ENCODE data around the gene IKZF1.

Gene IKZF1

GRCh38 chr7:50330696-50331095 lies 26.2 kb downstream of the IKZF1 start:
- no peak for TF ChIP-seq CTCF (conservative IDR thresholded peaks at IDR 0.05; ENCODE audit: control insufficient read depth, insufficient read depth, low read depth, low read length)
- no peak overlapping the region for H3K4me3 ChIP-seq (ENCODE audit: control insufficient read depth, low read depth, low read length)

GRCh38 chr7:50331564-50332208 lies 27.2 kb downstream of the IKZF1 start:
- H3K4me3 ChIP-seq (ENCODE audit: control insufficient read depth, low read depth, low read length) = no peak overlapping the region
- TF ChIP-seq CTCF (conservative IDR thresholded peaks at IDR 0.05; ENCODE audit: control insufficient read depth, insufficient read depth, low read depth, low read length) = no peak

More at GRCh38 chr7:50330696-50331095, 26.2 kb downstream of the IKZF1 start:
- no peak for DNase-seq (ENCODE audit: low read depth)

GRCh38 chr7:50332241-50333165 lies 28.0 kb downstream of the IKZF1 start:
- DNase-seq (ENCODE audit: low read depth) = no peak
- no peak overlapping the region for H3K4me3 ChIP-seq (ENCODE audit: control insufficient read depth, low read depth, low read length)
- no peak for TF ChIP-seq CTCF (conservative IDR thresholded peaks at IDR 0.05; ENCODE audit: control insufficient read depth, insufficient read depth, low read depth, low read length)

More at GRCh38 chr7:50331564-50332208, 27.2 kb downstream of the IKZF1 start:
- no peak for DNase-seq (ENCODE audit: low read depth)

GRCh38 chr7:50333221-50333651 lies 28.7 kb downstream of the IKZF1 start:
- no peak for DNase-seq (ENCODE audit: low read depth)
- TF ChIP-seq CTCF (conservative IDR thresholded peaks at IDR 0.05; ENCODE audit: control insufficient read depth, insufficient read depth, low read depth, low read length) = no peak
- H3K4me3 ChIP-seq (ENCODE audit: control insufficient read depth, low read depth, low read length) = no peak overlapping the region

GRCh38 chr7:50334341-50334994 lies 30.0 kb downstream of the IKZF1 start:
- TF ChIP-seq CTCF (conservative IDR thresholded peaks at IDR 0.05; ENCODE audit: control insufficient read depth, insufficient read depth, low read depth, low read length) = no peak
- DNase-seq (ENCODE audit: low read depth) = no peak
- no peak overlapping the region for H3K4me3 ChIP-seq (ENCODE audit: control insufficient read depth, low read depth, low read length)

GRCh38 chr7:50335230-50335794 lies 30.8 kb downstream of the IKZF1 start:
- no peak for DNase-seq (ENCODE audit: low read depth)
- no peak for TF ChIP-seq CTCF (conservative IDR thresholded peaks at IDR 0.05; ENCODE audit: control insufficient read depth, insufficient read depth, low read depth, low read length)
- no peak overlapping the region for H3K4me3 ChIP-seq (ENCODE audit: control insufficient read depth, low read depth, low read length)
